GM18498 (cell line): Measurements from ENCODE around the gene DUSP2.

Experiments used
- ATAC-seq: cut with Tn5 transposase; IDR thresholded peaks from one replicate; pipeline ENCODE4 v1.9.1; 2021; ENCODE audit warnings: mild to moderate bottlenecking, moderate library complexity; ENCODE audit not compliant: unreplicated experiment

The DUSP2 gene

DNA sequence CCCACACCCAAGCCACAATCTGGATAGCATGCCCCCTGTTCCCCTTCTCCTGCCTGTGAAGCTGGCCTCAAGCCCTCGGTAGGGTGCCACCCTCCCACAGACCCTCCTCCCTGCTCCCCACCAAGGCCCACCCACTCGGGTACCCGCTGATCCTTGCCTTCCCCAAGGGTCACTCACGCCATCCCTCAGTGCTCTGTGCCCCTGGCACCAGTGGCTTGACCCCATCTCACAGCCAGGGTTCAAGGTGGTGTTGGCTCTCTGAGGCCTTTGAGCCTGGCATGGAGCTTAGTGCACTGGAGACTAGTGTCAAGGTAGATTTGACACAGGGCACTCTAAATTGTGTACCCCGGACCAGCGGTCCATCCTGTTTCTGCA, 40.8 kb downstream of the DUSP2 start:
- no peak for ATAC-seq

GRCh38 chr2:96103761-96104486, 41.3 kb downstream of the DUSP2 start:
- no peak for ATAC-seq

DNA sequence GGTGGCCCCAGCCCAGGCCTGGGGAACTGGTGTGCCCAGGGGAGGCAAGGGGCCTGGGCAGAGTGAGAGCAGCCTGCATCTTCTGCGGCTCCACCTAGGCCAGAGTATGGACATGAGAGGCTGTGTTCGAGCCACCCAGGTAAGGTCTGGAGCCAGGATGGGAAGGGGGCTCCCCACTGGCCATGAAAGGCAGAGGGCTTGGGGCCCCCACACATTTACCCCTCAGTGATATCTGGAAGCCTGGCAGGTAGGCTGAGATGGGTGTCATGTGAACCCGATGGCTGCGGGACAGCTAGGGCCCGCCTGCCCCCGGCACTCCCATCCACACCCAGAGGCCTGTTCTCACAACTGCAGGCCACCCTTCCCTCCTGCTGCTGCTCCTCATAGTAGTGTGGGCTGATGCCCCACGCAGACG, 42.0 kb downstream of the DUSP2 start:
- ATAC-seq, result no peak

- no peak for ATAC-seq
Measured at GRCh38 chr2:96102596-96103186, 42.5 kb downstream of the DUSP2 start.

GRCh38 chr2:96100893-96101304, 44.3 kb downstream of the DUSP2 start:
- ATAC-seq, result no peak

DNA sequence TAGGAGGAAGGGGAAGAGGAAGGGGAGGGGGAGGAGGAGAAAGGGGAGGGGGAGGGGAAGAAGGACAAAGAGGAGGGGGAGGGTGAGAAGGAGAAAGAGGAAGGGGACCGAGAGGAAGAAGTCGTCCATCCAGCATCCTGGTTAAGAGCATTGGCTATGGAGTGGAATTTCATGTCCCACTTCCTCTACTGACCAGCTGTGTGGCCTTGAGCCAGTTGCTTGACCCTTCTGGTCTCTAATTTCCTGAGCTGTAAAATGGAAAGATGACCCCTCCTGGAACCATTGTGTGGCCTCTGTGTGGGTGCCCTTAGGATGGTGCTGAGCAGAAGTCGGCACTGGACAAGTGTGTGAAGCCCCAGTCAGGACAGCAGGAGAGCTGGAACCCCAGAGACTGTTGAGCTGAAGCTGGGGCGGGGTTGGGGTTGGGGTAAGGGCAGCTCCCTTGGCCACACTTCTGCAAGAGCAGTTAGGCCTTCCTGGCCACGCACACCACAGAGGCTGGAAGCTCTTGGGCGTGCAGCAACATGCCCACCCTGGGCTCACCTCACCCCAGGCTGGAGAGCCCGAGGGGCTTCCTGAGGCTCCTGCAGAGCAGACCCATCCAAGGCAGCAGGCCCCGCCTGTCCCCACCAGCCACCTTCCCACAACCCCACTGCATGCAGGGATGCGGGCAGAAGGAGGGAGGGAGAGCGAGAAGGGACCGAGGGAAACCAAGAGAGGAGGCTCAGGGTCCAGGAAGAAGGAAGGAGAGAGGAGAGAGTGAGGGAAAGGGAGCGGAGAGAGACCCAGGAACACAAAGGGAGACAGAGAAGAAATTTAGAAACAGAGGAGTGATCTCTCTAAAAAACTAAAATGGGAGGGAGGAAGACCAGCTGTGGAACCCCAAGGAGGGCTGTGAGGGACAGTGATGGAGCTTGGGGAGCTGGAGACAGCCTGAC, 45.1 kb downstream of the DUSP2 start:
- ATAC-seq, result no peak

DNA sequence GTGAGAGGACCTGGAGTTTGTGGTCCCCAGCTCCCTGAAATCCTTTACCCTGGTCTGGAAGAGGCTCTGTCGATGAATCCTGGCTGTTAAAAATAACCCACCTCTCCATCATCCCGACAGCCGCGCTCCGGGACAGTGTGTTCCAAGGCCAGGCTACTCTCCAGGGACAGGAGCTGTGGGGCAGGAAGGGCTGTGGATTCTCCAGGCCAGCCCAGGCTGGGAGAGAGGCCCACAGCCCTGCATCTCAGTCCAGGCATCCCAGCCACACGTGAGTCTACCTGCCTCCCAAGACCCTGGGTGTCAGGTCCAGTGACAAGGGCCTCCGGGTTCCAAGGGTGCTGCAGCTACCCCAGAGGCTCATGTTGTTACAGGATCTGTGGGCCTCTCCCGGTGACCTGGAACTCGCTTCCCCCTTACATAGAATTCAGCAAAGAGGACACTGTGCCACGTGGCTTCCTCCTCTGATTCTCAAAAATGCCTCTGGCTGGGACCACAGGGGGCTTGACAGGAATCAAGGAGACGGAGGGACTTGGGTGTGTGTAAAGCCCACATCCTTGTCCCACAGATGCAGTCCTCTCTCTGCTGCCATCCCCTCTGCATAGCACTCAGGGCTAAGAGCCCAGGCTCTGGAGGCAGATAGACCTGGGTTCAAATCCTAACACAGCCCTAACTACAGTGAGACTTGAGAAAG, 46.2 kb downstream of the DUSP2 start:
- ATAC-seq, result no peak

DNA sequence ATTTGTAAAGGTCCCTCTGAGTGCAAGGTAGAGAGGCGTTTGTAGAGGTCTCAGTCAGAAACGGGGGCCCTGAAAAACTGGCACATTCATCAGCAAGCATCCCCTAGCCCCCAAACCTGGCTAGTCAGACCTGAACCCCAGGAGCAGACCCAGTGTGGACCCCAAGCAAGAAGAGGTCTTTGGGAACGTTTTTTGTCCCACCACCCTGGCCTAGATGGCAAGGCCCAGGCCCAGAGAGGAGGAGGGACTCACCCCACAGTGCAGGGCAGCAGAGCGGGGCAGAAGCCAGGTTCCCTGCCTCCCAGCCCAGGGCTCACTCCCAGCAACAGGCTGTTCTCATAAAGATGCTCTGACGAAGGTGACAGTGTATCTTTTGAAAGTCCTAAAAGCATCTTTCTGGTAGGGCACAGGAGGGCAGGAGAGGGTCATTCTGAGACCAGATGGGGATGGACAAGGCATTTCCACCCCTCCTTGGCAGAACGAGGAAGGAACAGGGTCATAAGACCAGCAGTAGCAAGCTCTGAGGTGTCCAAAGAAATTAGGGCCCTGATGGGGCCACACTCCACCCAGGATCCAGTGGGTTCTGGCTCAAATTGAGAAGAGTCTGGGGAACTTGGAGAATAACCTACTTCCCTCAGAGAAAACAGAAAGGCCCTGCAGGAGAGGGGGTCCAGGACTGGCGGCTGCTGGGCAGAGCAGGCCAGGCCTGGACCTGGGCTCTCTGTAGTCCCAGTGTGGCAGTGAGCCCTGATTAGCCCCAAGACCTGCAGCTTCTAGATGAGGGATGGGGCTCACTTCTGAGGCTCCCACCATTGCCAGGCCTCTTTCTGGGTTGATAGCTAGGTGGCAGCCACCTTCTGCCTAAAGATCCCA, 47.1 kb downstream of the DUSP2 start:
- ATAC-seq, result no peak

GRCh38 chr2:96097441-96097840, 47.8 kb downstream of the DUSP2 start:
- ATAC-seq, result no peak

- ATAC-seq, result no peak
Measured at GRCh38 chr2:96095116-96095636, 50.1 kb downstream of the DUSP2 start.

DNA sequence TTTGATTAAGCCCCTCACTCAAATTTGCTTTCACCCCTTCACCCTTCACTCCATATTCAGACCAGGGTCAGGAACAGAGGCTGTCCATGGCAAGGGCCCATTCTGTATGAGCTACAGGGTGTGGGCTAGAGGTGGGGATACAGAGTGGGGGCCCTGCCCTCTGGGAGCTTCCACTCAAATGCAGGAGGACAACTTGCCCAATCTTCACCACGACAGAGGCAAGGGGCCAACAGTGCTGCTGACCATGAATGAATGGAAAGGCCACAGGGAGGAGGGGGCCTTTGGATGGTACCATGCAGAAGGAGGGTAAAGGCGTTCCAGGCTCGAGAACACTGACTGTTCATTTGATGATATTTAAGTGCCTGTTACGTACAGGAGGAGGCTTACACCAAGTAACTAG, 51.7 kb downstream of the DUSP2 start:
- ATAC-seq, result no peak
